ENCODE data around the gene NOS3. TPM values are rescaled to one million over a fixed set of nuclear protein-coding genes. Genes with fewer than 3 reads are reported as not detected.

NOS3 gene
- total and polyA plus RNA-seq, 9 of the 15 experiments (the other 6 are each of a cell fraction or from before 2014, with no cell fraction given): 1.1 to 121 (median 23.6) TPM

- TF ChIP-seq CGGBP1 (CRISPR knock-in tag; IDR thresholded peaks at IDR 0.05) (0 out of 2 replicates have a peak, but pooled peaks have one; percentile 49), FOSL1 (tag; conservative IDR thresholded peaks at IDR 0.05) (peak; percentile 91), SUPT5H (IDR thresholded peaks at IDR 0.05) (peak; percentile 49; the same call in 1 of the 2 replicates), YY1 (IDR thresholded peaks at IDR 0.05; ENCODE audit: borderline replicate concordance in 1 of 3, control insufficient read depth in 1 of 3, extremely low read depth in 1 of 3, insufficient read depth in 3 of 3, insufficient read length in 1 of 3, insufficient replicate concordance in 2 of 3, low read depth in 1 of 3, low read length in 2 of 3) (peak in 1 of 3 experiments; percentile 13), REST (IDR thresholded peaks at IDR 0.05; ENCODE audit: borderline replicate concordance) (peak; percentile 70), REST (CRISPR knock-in tag; IDR thresholded peaks at IDR 0.05; ENCODE audit: low read depth) (no peak), KDM5B (IDR thresholded peaks at IDR 0.05; ENCODE audit: insufficient replicate concordance, low read depth, low read length) (peak; percentile 12), HDAC1 (IDR thresholded peaks at IDR 0.05) (peak; percentile 85 to 99; a peak in 2 of 4 replicates), MAX (CRISPR knock-in tag; IDR thresholded peaks at IDR 0.05) (peak; percentile 98), ZNF445 (CRISPR knock-in tag; IDR thresholded peaks at IDR 0.05; ENCODE audit: low read depth) (no peak), SAP30 (IDR thresholded peaks at IDR 0.05; ENCODE audit: borderline replicate concordance, insufficient read depth, low read depth, low read length, poor library complexity, severe bottlenecking) (peak; percentile 96), MXI1 (IDR thresholded peaks at IDR 0.05; ENCODE audit: low read depth, low read length) (peak; percentile 99), ZNF12 (CRISPR knock-in tag; IDR thresholded peaks at IDR 0.05) (0 out of 2 replicates have a peak, but pooled peaks have one; percentile 49), EGR1 (conservative IDR thresholded peaks at IDR 0.05) (peak; percentile 70), RBFOX2 (IDR thresholded peaks at IDR 0.05; ENCODE audit: low read depth, low read length) (peak; percentile 71)
Measured at GRCh38 chr7:151062399-151063211, 71.8 kb downstream of the NOS3 start (continued).

Measured in K562 (cell line).